Measurements from ENCODE around the gene UGT1A7.

DNA sequence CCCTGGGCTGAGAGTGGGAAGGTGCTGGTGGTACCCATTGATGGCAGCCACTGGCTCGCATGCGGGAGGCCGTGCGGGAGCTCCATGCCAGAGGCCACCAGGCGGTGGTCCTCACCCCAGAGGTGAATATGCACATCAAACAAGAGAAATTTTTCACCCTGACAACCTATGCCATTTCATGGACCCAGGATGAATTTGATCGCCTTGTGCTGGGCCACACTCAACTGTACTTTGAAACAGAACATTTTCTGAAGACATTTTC is 65.5 kb downstream of the UGT1A7 start:
- no peak for TF ChIP-seq POLR2A (IDR thresholded peaks at IDR 0.05)
- TF ChIP-seq, protein P1, sequence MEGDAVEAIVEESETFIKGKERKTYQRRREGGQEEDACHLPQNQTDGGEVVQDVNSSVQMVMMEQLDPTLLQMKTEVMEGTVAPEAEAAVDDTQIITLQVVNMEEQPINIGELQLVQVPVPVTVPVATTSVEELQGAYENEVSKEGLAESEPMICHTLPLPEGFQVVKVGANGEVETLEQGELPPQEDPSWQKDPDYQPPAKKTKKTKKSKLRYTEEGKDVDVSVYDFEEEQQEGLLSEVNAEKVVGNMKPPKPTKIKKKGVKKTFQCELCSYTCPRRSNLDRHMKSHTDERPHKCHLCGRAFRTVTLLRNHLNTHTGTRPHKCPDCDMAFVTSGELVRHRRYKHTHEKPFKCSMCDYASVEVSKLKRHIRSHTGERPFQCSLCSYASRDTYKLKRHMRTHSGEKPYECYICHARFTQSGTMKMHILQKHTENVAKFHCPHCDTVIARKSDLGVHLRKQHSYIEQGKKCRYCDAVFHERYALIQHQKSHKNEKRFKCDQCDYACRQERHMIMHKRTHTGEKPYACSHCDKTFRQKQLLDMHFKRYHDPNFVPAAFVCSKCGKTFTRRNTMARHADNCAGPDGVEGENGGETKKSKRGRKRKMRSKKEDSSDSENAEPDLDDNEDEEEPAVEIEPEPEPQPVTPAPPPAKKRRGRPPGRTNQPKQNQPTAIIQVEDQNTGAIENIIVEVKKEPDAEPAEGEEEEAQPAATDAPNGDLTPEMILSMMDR (IDR thresholded peaks at IDR 0.05) = no peak
- TF ChIP-seq POLR2AphosphoS5 (IDR thresholded peaks at IDR 0.05; ENCODE audit: insufficient read depth in 1 of 2, low read depth in 1 of 2) = no peak
